GM13977 (cell line): ENCODE results near the gene PFDN6.

Experiments used
- DNase-seq: peaks from one replicate; pipeline ENCODE4 v3.0.0; 2012; ENCODE audit warnings: low spot score
- in situ Hi-C: fragments of 300-500 bp; cut with MboI; formaldehyde crosslinking; loops from one replicate; pipeline ENCODE4 v1.12.0; 2022; ENCODE audit warnings: low sequenced_read_pairs, low pct_unique_long_range_greater_than_20kb, mixed read lengths, inconsistent platforms; ENCODE audit not compliant: unreplicated experiment
- TF ChIP-seq, protein P1 (sequence below): IDR thresholded peaks from 2 replicates; pipeline ENCODE4 v1.5.1; 2012; ENCODE audit warnings: mild to moderate bottlenecking, control low read depth; ENCODE audit not compliant: insufficient read depth; ENCODE audit errors: extremely low read depth, missing control alignments

The PFDN6 gene

DNA sequence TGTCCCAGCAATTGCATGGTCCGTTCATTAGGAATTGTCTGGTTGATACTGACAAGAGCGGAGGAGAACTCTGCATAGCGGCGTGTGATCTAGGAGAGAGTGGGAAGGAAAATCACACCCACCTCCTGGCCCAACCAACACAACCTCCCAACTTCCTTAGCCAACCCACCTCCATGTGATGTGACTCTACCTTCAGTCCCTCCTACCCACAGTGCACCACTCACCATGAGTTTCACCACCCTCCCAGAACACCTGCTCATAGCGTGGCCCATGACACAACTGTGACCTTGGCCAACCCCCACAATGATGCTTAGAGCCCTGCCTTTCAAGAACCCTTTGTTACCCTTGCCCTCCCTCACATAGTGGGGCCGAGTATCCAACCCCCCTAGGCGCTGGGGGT lies 25.4 kb upstream of the PFDN6 start:
- in situ Hi-C loops, result no loop called here

DNA sequence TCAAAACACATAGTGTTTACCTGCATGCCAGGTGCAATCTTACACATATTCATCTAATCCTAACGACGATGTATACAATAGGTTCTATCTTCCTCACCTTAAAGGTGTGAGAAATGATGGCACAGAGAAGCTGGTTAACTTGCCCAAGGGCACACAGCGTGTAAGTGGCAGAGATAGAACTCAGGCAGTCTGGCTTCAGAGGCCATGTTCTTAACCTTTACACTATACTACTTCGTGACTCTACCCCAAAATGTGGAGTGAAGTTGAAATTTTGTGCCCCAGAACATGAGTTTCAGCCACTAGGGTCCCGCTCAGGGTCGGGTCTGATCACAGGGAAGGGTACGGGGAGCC lies 18.3 kb upstream of the PFDN6 start:
- no peak for DNase-seq
- TF ChIP-seq, protein P1, sequence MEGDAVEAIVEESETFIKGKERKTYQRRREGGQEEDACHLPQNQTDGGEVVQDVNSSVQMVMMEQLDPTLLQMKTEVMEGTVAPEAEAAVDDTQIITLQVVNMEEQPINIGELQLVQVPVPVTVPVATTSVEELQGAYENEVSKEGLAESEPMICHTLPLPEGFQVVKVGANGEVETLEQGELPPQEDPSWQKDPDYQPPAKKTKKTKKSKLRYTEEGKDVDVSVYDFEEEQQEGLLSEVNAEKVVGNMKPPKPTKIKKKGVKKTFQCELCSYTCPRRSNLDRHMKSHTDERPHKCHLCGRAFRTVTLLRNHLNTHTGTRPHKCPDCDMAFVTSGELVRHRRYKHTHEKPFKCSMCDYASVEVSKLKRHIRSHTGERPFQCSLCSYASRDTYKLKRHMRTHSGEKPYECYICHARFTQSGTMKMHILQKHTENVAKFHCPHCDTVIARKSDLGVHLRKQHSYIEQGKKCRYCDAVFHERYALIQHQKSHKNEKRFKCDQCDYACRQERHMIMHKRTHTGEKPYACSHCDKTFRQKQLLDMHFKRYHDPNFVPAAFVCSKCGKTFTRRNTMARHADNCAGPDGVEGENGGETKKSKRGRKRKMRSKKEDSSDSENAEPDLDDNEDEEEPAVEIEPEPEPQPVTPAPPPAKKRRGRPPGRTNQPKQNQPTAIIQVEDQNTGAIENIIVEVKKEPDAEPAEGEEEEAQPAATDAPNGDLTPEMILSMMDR, result no peak
- in situ Hi-C loops, result no loop called here

More for the DNA sequence above, 25.4 kb upstream of the PFDN6 start:
- no peak for DNase-seq
- TF ChIP-seq, protein P1, result no peak

DNA sequence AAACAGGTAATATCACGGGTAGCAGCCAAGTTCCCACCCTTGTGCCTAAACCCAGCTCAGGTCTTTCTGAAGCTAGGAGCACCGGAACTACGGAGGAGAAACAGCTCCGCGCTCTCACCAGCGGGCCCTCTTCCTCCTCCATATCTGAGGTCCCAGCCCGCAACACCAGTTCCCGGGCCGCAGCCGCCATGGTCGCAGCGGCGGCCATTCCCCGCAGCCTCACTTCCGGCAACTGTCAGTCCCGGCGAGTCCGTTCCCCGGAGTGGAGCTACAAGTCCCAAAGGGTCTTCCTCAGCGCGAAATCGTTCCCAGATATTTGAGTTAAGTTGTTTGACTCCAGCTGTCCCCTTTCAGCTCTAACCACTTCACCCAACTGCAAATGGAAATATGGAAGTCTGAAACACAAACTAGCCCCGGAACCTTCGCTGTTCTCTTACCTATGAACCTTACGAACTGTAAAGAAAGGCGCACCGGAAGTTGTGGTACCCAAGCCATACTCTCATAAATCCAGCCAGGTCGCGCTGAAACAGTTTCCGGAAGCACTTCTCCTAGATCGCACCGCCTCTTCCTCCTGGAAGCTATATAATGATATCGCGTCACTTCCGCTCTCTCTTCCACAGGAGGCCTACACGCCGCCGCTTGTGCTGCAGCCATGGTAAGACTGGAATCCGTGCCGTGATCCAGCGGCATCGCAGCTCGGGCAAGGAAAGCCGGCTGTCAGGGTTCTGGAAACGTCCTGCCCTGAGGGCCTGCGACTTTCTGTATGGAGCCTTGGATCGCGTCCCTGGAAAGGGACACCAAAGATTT lies 17.7 kb upstream of the PFDN6 start, which contains the start of the genes RPS18 and VPS52:
RPS18 (plus strand) TSS at position 608 of the 807 bp plus-strand sequence; CDS start at position 653, 45 bp downstream.
VPS52 (minus strand) TSS at position 409 of the 807 bp plus-strand sequence; CDS start at position 208, 201 bp downstream.
- TF ChIP-seq, protein P1, result no peak
- DNase-seq, result peak; percentile 94
- in situ Hi-C loops, result no loop called here

DNA sequence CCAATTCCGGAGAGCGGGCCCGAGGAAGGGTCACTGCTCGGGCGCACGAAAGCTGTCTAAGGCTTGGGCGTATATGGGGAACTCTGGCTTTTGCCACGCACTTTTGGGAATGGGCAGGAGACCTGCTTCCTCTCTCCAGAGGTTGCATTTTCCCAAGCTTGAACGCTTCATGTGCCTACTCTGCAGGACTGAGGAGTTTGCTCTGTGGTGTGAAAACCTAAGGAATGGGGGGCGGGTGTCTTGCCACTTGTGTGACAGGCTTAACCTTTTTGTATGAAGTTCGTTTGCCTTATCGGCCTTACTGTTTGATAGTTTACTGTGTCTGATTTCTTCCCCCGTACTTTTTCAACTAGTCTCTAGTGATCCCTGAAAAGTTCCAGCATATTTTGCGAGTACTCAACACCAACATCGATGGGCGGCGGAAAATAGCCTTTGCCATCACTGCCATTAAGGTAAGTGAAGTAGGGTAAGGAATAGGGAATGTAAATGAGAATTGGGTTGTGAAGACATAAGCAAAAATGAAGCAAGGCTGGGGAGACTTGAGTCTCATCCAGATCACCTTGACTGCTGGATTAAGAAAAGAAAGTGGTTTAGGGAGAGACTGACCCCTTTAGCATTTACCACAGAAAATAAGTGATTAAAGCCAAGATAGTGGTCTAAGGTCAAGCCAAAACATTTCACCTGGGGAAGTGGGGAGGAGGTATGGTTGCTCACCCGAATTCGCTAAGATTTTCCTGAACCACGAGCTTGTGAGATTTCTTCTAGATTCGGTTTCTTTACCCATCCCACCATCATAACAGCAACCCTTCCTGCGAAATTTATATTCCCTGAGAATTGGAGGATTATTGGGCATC lies 16.9 kb upstream of the PFDN6 start:
- DNase-seq, result no peak
- in situ Hi-C loops, result no loop called here
- TF ChIP-seq, protein P1, result no peak

DNA sequence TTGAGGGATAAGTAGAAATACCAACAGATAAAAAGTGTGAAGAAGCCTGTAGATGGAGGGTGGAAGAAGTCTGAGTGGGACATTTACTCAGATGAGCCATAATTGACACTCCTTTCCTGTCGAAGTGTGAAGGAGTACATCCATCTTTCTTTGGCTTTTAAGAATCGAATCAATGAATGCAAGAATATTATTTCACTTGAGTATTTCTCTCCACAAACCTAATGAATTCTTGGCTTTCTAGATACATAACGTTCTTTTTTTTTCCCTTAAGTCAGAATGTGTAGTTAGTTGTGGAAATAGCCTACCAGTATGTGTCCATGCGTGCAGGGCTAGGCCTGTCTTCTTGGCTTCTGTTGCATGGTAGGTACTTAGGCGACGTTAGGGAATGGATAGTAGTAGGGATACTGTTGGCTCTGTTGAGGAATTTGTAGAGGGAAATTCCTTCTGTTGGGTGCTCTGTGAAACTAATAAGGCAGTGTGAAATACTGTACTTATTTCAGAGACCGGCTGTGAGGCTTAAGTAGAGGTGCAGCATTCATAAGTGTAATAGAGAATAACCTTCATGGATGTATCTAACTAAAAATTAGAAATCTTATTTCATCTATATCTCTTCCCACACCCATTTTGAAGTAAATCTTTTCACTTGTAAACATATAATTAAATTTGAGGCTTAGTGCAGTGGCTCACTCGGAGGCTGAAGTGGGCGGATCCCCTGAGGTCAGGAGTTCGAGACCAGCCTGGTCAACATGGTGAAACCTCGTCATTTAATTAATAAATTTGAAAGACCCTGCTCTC lies 16.1 kb upstream of the PFDN6 start:
- no peak for DNase-seq
- in situ Hi-C loops, result no loop called here
- TF ChIP-seq, protein P1, result no peak
